SK-N-MC (cell line): ENCODE results near the gene SOCS6.

Source experiments
- DNase-seq: peaks from one replicate; pipeline ENCODE4 v3.0.0-alpha.2; 2011; ENCODE audit warnings: low read depth, low spot score
- H3K27ac ChIP-seq: fragments of 200-600 bp; sonication (generic); 2 replicates; pipeline ENCODE4 v1.5.1; 2016; ENCODE audit warnings: mixed run types
- H3K36me3 ChIP-seq: fragments of 200-600 bp; sonication (generic); 2 replicates; pipeline ENCODE4 v1.6.1; 2017; ENCODE audit warnings: antibody characterized with exemption, low read length, mixed read lengths; ENCODE audit not compliant: insufficient read depth
- H3K4me3 ChIP-seq: fragments of 200-600 bp; sonication (generic); 2 replicates; pipeline ENCODE4 v1.5.1; 2016
- H3K9ac ChIP-seq: fragments of 200-600 bp; sonication (generic); 2 replicates; pipeline ENCODE4 v1.8.0; 2017; ENCODE audit warnings: mixed run types, mixed read lengths; ENCODE audit not compliant: insufficient read length
- H3K9me3 ChIP-seq: fragments of 200-600 bp; sonication (generic); 2 replicates; pipeline ENCODE4 v1.6.1; 2017; ENCODE audit warnings: low read depth, mild to moderate bottlenecking, antibody characterized with exemption, low read length, moderate library complexity, mixed read lengths
- EZH2 ChIP-seq: fragments of 200-600 bp; sonication (generic); IDR thresholded peaks from one replicate; pipeline ENCODE4 v1.6.1; 2017; ENCODE audit warnings: antibody characterized with exemption
- FOXP2 ChIP-seq: optimal IDR thresholded peaks from 2 replicates; pipeline ENCODE3; 2011; ENCODE audit warnings: mild to moderate bottlenecking, moderate library complexity; ENCODE audit not compliant: insufficient read depth; ENCODE audit errors: extremely low read length, control extremely low read depth
- POLR2AphosphoS5 ChIP-seq: IDR thresholded peaks from 2 replicates; pipeline ENCODE4 v1.6.1; 2012; ENCODE audit warnings: mild to moderate bottlenecking, low read depth, low read length, borderline replicate concordance

The SOCS6 gene

GRCh38 chr18:70308555-70309294, 19.9 kb downstream of the SOCS6 start:
- TF ChIP-seq EZH2 (no peak), POLR2AphosphoS5 (no peak), FOXP2 (no peak)
- no peak for DNase-seq
- Histone ChIP-seq H3K27ac (no peak overlapping the region), H3K9me3 (no peaks in the 10 kb centered on the region), H3K9ac (no peak overlapping the region), H3K4me3 (no peak overlapping the region), H3K36me3 (no peaks in the 10 kb centered on the region)

- Histone ChIP-seq H3K9ac (no peak overlapping the region), H3K27ac (no peak overlapping the region), H3K36me3 (no peaks in the 10 kb centered on the region), H3K9me3 (no peaks in the 10 kb centered on the region), H3K4me3 (no peak overlapping the region)
- TF ChIP-seq FOXP2 = no peak
- TF ChIP-seq EZH2 = no peak
- no peak for TF ChIP-seq POLR2AphosphoS5
- no peak for DNase-seq
These were observed 21.9 kb downstream of the SOCS6 start for GRCh38 chr18:70310560-70311320.

- Histone ChIP-seq H3K36me3 (no peaks in the 10 kb centered on the region), H3K9ac (no peak overlapping the region), H3K9me3 (no peaks in the 10 kb centered on the region), H3K4me3 (no peak overlapping the region), H3K27ac (no peak overlapping the region)
- no peak for TF ChIP-seq EZH2
- TF ChIP-seq POLR2AphosphoS5 = no peak
- no peak for TF ChIP-seq FOXP2
- DNase-seq = no peak
These were observed 22.9 kb downstream of the SOCS6 start for GRCh38 chr18:70311726-70312125.

- TF ChIP-seq FOXP2 (no peak), EZH2 (no peak), POLR2AphosphoS5 (no peak)
- H3K36me3 ChIP-seq = no peaks in the 10 kb centered on the region
- no peak overlapping the region for H3K9ac ChIP-seq
- H3K4me3 ChIP-seq = no peak overlapping the region
- no peak overlapping the region for H3K27ac ChIP-seq
- DNase-seq = no peak
- H3K9me3 ChIP-seq = no peaks in the 10 kb centered on the region
These were observed 24.8 kb downstream of the SOCS6 start for GRCh38 chr18:70313640-70314039.

- Histone ChIP-seq H3K9ac (no peak overlapping the region), H3K36me3 (no peaks in the 10 kb centered on the region), H3K9me3 (no peaks in the 10 kb centered on the region), H3K27ac (no peak overlapping the region), H3K4me3 (no peak overlapping the region)
- TF ChIP-seq FOXP2 = no peak
- TF ChIP-seq EZH2 = no peak
- TF ChIP-seq POLR2AphosphoS5 = no peak
- no peak for DNase-seq
These were observed 25.4 kb downstream of the SOCS6 start for GRCh38 chr18:70314151-70314782.

- TF ChIP-seq FOXP2 (no peak), POLR2AphosphoS5 (no peak), EZH2 (no peak)
- Histone ChIP-seq H3K9me3 (no peaks in the 10 kb centered on the region), H3K4me3 (no peak overlapping the region), H3K36me3 (no peaks in the 10 kb centered on the region), H3K9ac (no peak overlapping the region), H3K27ac (no peak overlapping the region)
- no peak for DNase-seq
These were observed 30.3 kb downstream of the SOCS6 start for GRCh38 chr18:70319187-70319586.

- no peaks in the 10 kb centered on the region for H3K9me3 ChIP-seq
- H3K9ac ChIP-seq = no peak overlapping the region
- H3K4me3 ChIP-seq = no peak overlapping the region
- DNase-seq = no peak
- peaks cover 11% of the 10 kb centered on the region; the same call in 1 of the 2 replicates for H3K36me3 ChIP-seq
- TF ChIP-seq FOXP2 (no peak), EZH2 (no peak), POLR2AphosphoS5 (no peak)
- H3K27ac ChIP-seq = no peak overlapping the region
These were observed 32.8 kb downstream of the SOCS6 start for GRCh38 chr18:70321616-70322015.

- H3K9ac ChIP-seq = no peak overlapping the region
- no peak overlapping the region for H3K27ac ChIP-seq
- H3K9me3 ChIP-seq = no peaks in the 10 kb centered on the region
- no peak overlapping the region for H3K4me3 ChIP-seq
- H3K36me3 ChIP-seq = peaks cover 11% of the 10 kb centered on the region; the same call in 1 of the 2 replicates
- no peak for DNase-seq
- TF ChIP-seq EZH2 (no peak), POLR2AphosphoS5 (no peak), FOXP2 (no peak)
These were observed 33.5 kb downstream of the SOCS6 start for GRCh38 chr18:70322385-70322784.
